GM18519 (cell line): ENCODE measurements around the gene PPP3R1.
A peak's percentile ranks its signal among the peaks of the same experiment; 100 is the strongest.

Experiments used
- ATAC-seq: cut with Tn5 transposase; IDR thresholded peaks from one replicate; pipeline ENCODE4 v1.9.1; 2021; ENCODE audit warnings: mild to moderate bottlenecking, moderate library complexity; ENCODE audit not compliant: unreplicated experiment, low FRiP score

The PPP3R1 gene

GRCh38 chr2:68263632-68264031 lies 11.3 kb upstream of the PPP3R1 start:
- no peak for ATAC-seq

GRCh38 chr2:68258851-68259250 lies 6.5 kb upstream of the PPP3R1 start:
- no peak for ATAC-seq

- no peak for ATAC-seq
These were observed 3.7 kb upstream of the PPP3R1 start for GRCh38 chr2:68256093-68256450.

- no peak for ATAC-seq
These were observed 1.1 kb upstream of the PPP3R1 start for GRCh38 chr2:68253219-68254068.

GRCh38 chr2:68251855-68252399 lies 405 bp downstream of the PPP3R1 start:
- ATAC-seq = no peak

- ATAC-seq = peak; percentile 39
These were observed 1.0 kb downstream of the PPP3R1 start for GRCh38 chr2:68251187-68251854.

- no peak for ATAC-seq
These were observed 1.6 kb downstream of the PPP3R1 start for GRCh38 chr2:68250652-68251186.

- no peak for ATAC-seq
These were observed 2.1 kb downstream of the PPP3R1 start for GRCh38 chr2:68250196-68250595.

- no peak for ATAC-seq
These were observed 3.5 kb downstream of the PPP3R1 start for GRCh38 chr2:68248806-68249205.

GRCh38 chr2:68248361-68248760 lies 4.0 kb downstream of the PPP3R1 start:
- no peak for ATAC-seq

GRCh38 chr2:68246396-68246795 lies 5.9 kb downstream of the PPP3R1 start:
- no peak for ATAC-seq

GRCh38 chr2:68245672-68246071 lies 6.7 kb downstream of the PPP3R1 start:
- no peak for ATAC-seq

GRCh38 chr2:68245066-68245465 lies 7.3 kb downstream of the PPP3R1 start:
- ATAC-seq = no peak

GRCh38 chr2:68244456-68244855 lies 7.9 kb downstream of the PPP3R1 start:
- no peak for ATAC-seq

GRCh38 chr2:68241732-68242131 lies 10.6 kb downstream of the PPP3R1 start:
- no peak for ATAC-seq

- ATAC-seq = no peak
These were observed 11.9 kb downstream of the PPP3R1 start for GRCh38 chr2:68240446-68240845.

- no peak for ATAC-seq
These were observed 13.1 kb downstream of the PPP3R1 start for GRCh38 chr2:68238955-68239822.

- no peak for ATAC-seq
These were observed 14.3 kb downstream of the PPP3R1 start for GRCh38 chr2:68237976-68238580.

GRCh38 chr2:68237404-68237803 lies 14.9 kb downstream of the PPP3R1 start:
- ATAC-seq = no peak

GRCh38 chr2:68236876-68237275 lies 15.5 kb downstream of the PPP3R1 start:
- ATAC-seq = no peak
